K562 (cell line): ENCODE data around the gene GSK3B. TPM values are rescaled to one million over a fixed set of nuclear protein-coding genes. Genes with fewer than 3 reads are reported as not detected.

Experiments used
- C11orf30 ChIP-seq: fragments of 450-650 bp; IDR thresholded peaks from 2 replicates; pipeline ENCODE4 v1.6.1; 2016; ENCODE audit warnings: low read depth, mild to moderate bottlenecking
- EHMT2 ChIP-seq: fragments of 450-650 bp; IDR thresholded peaks from 2 replicates; pipeline ENCODE4 v1.6.1; 2018; ENCODE audit warnings: antibody characterized with exemption
- FOXM1 ChIP-seq, 2 experiments: fragments of 450-650 bp in 1 of 2; sonication (generic) in 1 of 2; formaldehyde crosslinking in 1 of 2; IDR thresholded peaks; 2 replicates each; pipeline versions ENCODE4 v1.6.1 to v1.9.0; 2017 to 2022; ENCODE audit warnings: low read depth in 2 of 2, mild to moderate bottlenecking in 2 of 2, missing genetic modification reagents in 1 of 2, moderate library complexity in 1 of 2
- HSF4 ChIP-seq: fragments of 250-450 bp; sonication (Bioruptor Pico); IDR thresholded peaks from 2 replicates; pipeline ENCODE4 v2.1.2; 2022; ENCODE audit warnings: mild to moderate bottlenecking, moderate library complexity, borderline replicate concordance
- JUNB ChIP-seq: fragments of 450-650 bp; formaldehyde crosslinking; conservative IDR thresholded peaks from 2 replicates; pipeline ENCODE4 v1.4.0; 2020; ENCODE audit warnings: mild to moderate bottlenecking
- MAFG ChIP-seq: fragments of 450-650 bp; conservative IDR thresholded peaks from 2 replicates; pipeline ENCODE4 v1.6.1; 2016; ENCODE audit warnings: missing genetic modification characterization, missing compliant biosample characterization
- MAFK ChIP-seq: IDR thresholded peaks from 2 replicates; pipeline ENCODE4 v1.6.1; 2011; ENCODE audit warnings: low read length, improper control_type of control experiment
- MCM7 ChIP-seq, 2 experiments: fragments of 450-650 bp; IDR thresholded peaks; 2 replicates each; pipeline ENCODE4 v1.6.1; 2016 to 2018
- NEUROD1 ChIP-seq: fragments of 150-350 bp; IDR thresholded peaks from 2 replicates; pipeline ENCODE4 v1.6.1; 2014; ENCODE audit warnings: borderline replicate concordance, low read length, low read depth; ENCODE audit not compliant: partially characterized antibody
- NFE2 ChIP-seq: IDR thresholded peaks from 2 replicates; pipeline ENCODE4 v1.6.1; 2014; ENCODE audit warnings: antibody characterized with exemption, low read depth
- PURB ChIP-seq: sonication (generic); formaldehyde crosslinking; IDR thresholded peaks from 2 replicates; pipeline ENCODE4 v1.9.0; 2021; ENCODE audit warnings: low read depth, mild to moderate bottlenecking, missing genetic modification reagents
- RBM34 ChIP-seq: fragments of 200-400 bp; formaldehyde crosslinking; IDR thresholded peaks from 2 replicates; pipeline ENCODE4 v1.6.1; 2018; ENCODE audit warnings: low read length, borderline replicate concordance; ENCODE audit not compliant: insufficient read depth
- RFX7 ChIP-seq: fragments of 250-450 bp; sonication (Bioruptor Pico); IDR thresholded peaks from 2 replicates; pipeline ENCODE4 v1.5.1; 2021; ENCODE audit warnings: mild to moderate bottlenecking
- RNF2 ChIP-seq: sonication (generic); IDR thresholded peaks from 2 replicates; pipeline ENCODE4 v1.6.1; 2016
- ZNF316 ChIP-seq: fragments of 450-650 bp; IDR thresholded peaks from 2 replicates; pipeline ENCODE4 v1.6.1; 2016
- ZNF41 ChIP-seq: fragments of 250-450 bp; sonication (Bioruptor Pico); conservative IDR thresholded peaks from 2 replicates; pipeline ENCODE4 v1.4.0; 2020; ENCODE audit warnings: mild to moderate bottlenecking
- ZNF696 ChIP-seq: fragments of 250-450 bp; sonication (Bioruptor Pico); conservative IDR thresholded peaks from 2 replicates; pipeline ENCODE4 v1.4.0; 2020; ENCODE audit warnings: mild to moderate bottlenecking, moderate library complexity
- polyA plus RNA-seq, 8 experiments: library from polyadenylated mRNA; depleted of rRNA in 4 of 8; stranded (reverse) in 5 of 8; unstranded in 3 of 8; fragments of >200 nt; fragmentation: Nextera tagmentation in 2 of 8; fragmentation: Illumina TruSeq in 1 of 8; extraction: Ambion mirVana in 2 of 8; extraction: Trizol in 1 of 8; gene quantifications; 2 replicates each; pipeline versions ENCODE4 v1.2.1 to v1.2.3, GENCODE V29; 2011 to 2014; ENCODE audit warnings: inconsistent platforms in 1 of 8, missing spikeins in 1 of 8
- total RNA-seq, 7 experiments: library from RNA; depleted of rRNA in 6 of 7; stranded (reverse); fragments of >200 nt in 6 of 7; fragmentation: Illumina TruSeq in 2 of 7; extraction: Trizol in 2 of 7; gene quantifications; 2 replicates each; pipeline versions ENCODE4 v1.2.1 to v1.2.3, GENCODE V29; 2011 to 2021; ENCODE audit warnings: low replicate concordance in 1 of 7
- TF ChIP-seq, protein P1 (sequence below): fragments of 450-650 bp; formaldehyde crosslinking; IDR thresholded peaks from 2 replicates; pipeline ENCODE4 v1.4.0; 2020; ENCODE audit warnings: mild to moderate bottlenecking, moderate library complexity
- TF ChIP-seq, protein P2 (sequence below): sonication (generic); formaldehyde crosslinking; IDR thresholded peaks from 2 replicates; pipeline ENCODE4 v1.8.0; 2022; ENCODE audit warnings: mild to moderate bottlenecking, low read depth, missing genetic modification reagents
- TF ChIP-seq, protein P3 (sequence below): fragments of 200-800 bp; sonication (Bioruptor generic); IDR thresholded peaks from 2 replicates; pipeline ENCODE4 v1.6.1; 2016; ENCODE audit warnings: missing genetic modification characterization, missing compliant biosample characterization
- TF ChIP-seq, protein P4 (sequence below): sonication (generic); formaldehyde crosslinking; IDR thresholded peaks from 2 replicates; pipeline ENCODE4 v1.8.1; 2023; ENCODE audit warnings: mild to moderate bottlenecking, missing genetic modification reagents

Gene GSK3B
- total and polyA plus RNA-seq, 9 of the 15 experiments (the other 6 are each of a cell fraction or from before 2014, with no cell fraction given), result 4.7 to 25.0 (median 18.7) TPM

DNA sequence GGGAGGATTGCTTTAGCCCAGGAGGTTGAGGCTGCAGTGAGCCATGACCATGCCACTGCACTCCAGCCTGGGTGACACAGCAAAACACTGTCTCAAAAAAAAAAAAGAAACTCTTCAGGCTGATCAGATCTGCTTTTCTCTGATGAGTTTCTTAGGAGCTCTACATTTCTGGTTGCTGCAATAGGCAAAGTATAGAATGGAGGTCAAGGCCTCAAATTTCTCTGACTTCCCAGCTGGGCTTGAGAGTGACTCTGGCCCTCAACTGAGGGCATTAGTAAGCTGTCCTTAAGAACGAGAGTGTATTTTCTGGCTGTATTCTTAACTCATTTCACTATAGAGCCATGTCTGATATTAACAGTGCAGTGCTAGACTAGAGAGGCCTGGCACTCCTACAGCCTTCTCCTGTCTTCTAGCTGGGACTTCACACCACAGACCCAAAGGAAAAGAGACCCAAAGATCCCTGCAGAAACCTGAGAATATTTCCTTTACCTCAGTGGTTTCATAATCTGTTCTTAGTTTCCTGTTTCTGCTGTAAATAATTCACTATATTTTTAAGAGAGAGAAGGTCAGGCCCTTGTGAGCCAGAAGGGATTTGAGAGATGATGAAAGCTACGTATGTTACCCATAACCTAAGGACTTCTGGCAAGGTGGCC, 314.4 kb downstream of the GSK3B start (continued):
- TF ChIP-seq, protein P1, sequence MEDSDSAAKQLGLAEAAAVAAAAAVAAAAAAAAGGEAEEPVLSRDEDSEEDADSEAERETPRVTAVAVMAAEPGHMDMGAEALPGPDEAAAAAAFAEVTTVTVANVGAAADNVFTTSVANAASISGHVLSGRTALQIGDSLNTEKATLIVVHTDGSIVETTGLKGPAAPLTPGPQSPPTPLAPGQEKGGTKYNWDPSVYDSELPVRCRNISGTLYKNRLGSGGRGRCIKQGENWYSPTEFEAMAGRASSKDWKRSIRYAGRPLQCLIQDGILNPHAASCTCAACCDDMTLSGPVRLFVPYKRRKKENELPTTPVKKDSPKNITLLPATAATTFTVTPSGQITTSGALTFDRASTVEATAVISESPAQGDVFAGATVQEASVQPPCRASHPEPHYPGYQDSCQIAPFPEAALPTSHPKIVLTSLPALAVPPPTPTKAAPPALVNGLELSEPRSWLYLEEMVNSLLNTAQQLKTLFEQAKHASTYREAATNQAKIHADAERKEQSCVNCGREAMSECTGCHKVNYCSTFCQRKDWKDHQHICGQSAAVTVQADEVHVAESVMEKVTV (CRISPR knock-in tag), result no peak
- no peak for TF ChIP-seq ZNF41 (CRISPR knock-in tag)
- TF ChIP-seq MCM7 (IDR thresholded peaks at IDR 0.05), result no peak
- peak; percentile 70 for TF ChIP-seq NFE2
- no peak for TF ChIP-seq ZNF696 (CRISPR knock-in tag)
- TF ChIP-seq C11orf30, result peak; percentile 50; the same call in 1 of the 2 replicates
- TF ChIP-seq RFX7, result no peak
- TF ChIP-seq EHMT2, result no peak
- TF ChIP-seq MAFG (tag), result peak; percentile 48
- no peak for TF ChIP-seq RNF2
- TF ChIP-seq, protein P2, sequence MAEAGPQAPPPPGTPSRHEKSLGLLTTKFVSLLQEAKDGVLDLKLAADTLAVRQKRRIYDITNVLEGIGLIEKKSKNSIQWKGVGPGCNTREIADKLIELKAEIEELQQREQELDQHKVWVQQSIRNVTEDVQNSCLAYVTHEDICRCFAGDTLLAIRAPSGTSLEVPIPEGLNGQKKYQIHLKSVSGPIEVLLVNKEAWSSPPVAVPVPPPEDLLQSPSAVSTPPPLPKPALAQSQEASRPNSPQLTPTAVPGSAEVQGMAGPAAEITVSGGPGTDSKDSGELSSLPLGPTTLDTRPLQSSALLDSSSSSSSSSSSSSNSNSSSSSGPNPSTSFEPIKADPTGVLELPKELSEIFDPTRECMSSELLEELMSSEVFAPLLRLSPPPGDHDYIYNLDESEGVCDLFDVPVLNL (CRISPR knock-in tag), result no peak
- TF ChIP-seq FOXM1 (IDR thresholded peaks at IDR 0.05; ENCODE audit: low read depth), result no peak
- no peak for TF ChIP-seq FOXM1 (CRISPR knock-in tag; IDR thresholded peaks at IDR 0.05; ENCODE audit: low read depth)
- TF ChIP-seq PURB, result no peak
- TF ChIP-seq NEUROD1, result no peak
- TF ChIP-seq, protein P3, sequence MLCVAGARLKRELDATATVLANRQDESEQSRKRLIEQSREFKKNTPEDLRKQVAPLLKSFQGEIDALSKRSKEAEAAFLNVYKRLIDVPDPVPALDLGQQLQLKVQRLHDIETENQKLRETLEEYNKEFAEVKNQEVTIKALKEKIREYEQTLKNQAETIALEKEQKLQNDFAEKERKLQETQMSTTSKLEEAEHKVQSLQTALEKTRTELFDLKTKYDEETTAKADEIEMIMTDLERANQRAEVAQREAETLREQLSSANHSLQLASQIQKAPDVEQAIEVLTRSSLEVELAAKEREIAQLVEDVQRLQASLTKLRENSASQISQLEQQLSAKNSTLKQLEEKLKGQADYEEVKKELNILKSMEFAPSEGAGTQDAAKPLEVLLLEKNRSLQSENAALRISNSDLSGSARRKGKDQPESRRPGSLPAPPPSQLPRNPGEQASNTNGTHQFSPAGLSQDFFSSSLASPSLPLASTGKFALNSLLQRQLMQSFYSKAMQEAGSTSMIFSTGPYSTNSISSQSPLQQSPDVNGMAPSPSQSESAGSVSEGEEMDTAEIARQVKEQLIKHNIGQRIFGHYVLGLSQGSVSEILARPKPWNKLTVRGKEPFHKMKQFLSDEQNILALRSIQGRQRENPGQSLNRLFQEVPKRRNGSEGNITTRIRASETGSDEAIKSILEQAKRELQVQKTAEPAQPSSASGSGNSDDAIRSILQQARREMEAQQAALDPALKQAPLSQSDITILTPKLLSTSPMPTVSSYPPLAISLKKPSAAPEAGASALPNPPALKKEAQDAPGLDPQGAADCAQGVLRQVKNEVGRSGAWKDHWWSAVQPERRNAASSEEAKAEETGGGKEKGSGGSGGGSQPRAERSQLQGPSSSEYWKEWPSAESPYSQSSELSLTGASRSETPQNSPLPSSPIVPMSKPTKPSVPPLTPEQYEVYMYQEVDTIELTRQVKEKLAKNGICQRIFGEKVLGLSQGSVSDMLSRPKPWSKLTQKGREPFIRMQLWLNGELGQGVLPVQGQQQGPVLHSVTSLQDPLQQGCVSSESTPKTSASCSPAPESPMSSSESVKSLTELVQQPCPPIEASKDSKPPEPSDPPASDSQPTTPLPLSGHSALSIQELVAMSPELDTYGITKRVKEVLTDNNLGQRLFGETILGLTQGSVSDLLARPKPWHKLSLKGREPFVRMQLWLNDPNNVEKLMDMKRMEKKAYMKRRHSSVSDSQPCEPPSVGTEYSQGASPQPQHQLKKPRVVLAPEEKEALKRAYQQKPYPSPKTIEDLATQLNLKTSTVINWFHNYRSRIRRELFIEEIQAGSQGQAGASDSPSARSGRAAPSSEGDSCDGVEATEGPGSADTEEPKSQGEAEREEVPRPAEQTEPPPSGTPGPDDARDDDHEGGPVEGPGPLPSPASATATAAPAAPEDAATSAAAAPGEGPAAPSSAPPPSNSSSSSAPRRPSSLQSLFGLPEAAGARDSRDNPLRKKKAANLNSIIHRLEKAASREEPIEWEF (CRISPR knock-in tag), result no peak
- no peak for TF ChIP-seq RBM34
- TF ChIP-seq, protein P4, sequence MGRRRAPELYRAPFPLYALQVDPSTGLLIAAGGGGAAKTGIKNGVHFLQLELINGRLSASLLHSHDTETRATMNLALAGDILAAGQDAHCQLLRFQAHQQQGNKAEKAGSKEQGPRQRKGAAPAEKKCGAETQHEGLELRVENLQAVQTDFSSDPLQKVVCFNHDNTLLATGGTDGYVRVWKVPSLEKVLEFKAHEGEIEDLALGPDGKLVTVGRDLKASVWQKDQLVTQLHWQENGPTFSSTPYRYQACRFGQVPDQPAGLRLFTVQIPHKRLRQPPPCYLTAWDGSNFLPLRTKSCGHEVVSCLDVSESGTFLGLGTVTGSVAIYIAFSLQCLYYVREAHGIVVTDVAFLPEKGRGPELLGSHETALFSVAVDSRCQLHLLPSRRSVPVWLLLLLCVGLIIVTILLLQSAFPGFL (CRISPR knock-in tag), result no peak
- TF ChIP-seq MAFK, result 0 out of 2 replicates have a peak, but pooled peaks have one; percentile 6
- TF ChIP-seq JUNB (CRISPR knock-in tag), result no peak
- TF ChIP-seq ZNF316, result peak; percentile 51; the same call in 1 of the 2 replicates
- TF ChIP-seq HSF4, result no peak
